GM19035 (cell line): ENCODE measurements around the gene ERCC3.
"Not testable (repeated sequence)": the region's sequence is repeated elsewhere in the genome, so short reads cannot be mapped to it uniquely, and the experiment has no call there.

ENCODE experiments used
- ATAC-seq: cut with Tn5 transposase; IDR thresholded peaks from one replicate; pipeline ENCODE4 v1.9.1; 2021; ENCODE audit not compliant: unreplicated experiment

ERCC3 gene

GRCh38 chr2:127279781-127280180, 14.2 kb downstream of the ERCC3 start:
- no peak for ATAC-seq

- ATAC-seq: no peak
Observed at GRCh38 chr2:127278959-127279358, 15.0 kb downstream of the ERCC3 start.

GRCh38 chr2:127277028-127277427, 16.9 kb downstream of the ERCC3 start:
- peak; percentile 50 for ATAC-seq

GRCh38 chr2:127275789-127276188, 18.2 kb downstream of the ERCC3 start:
- no peak for ATAC-seq

- ATAC-seq: no peak
Observed at GRCh38 chr2:127275356-127275755, 18.6 kb downstream of the ERCC3 start.

GRCh38 chr2:127270663-127271062, 23.3 kb downstream of the ERCC3 start:
- ATAC-seq: no peak

GRCh38 chr2:127261804-127262406, 32.0 kb downstream of the ERCC3 start:
- no peak for ATAC-seq

GRCh38 chr2:127259355-127259754, 34.6 kb downstream of the ERCC3 start:
- no peak for ATAC-seq

- ATAC-seq: no peak
Observed at GRCh38 chr2:127256866-127257265, 37.1 kb downstream of the ERCC3 start.

GRCh38 chr2:127256381-127256780, 37.6 kb downstream of the ERCC3 start:
- ATAC-seq: no peak

GRCh38 chr2:127255721-127256120, 38.2 kb downstream of the ERCC3 start:
- no peak for ATAC-seq

- ATAC-seq: no peak
Observed at GRCh38 chr2:127255146-127255545, 38.8 kb downstream of the ERCC3 start.

GRCh38 chr2:127254386-127254981, 39.5 kb downstream of the ERCC3 start:
- no peak for ATAC-seq

- not testable (repeated sequence) for ATAC-seq
Observed at GRCh38 chr2:127241184-127241583, 52.8 kb downstream of the ERCC3 start.

- ATAC-seq: no peak
Observed at GRCh38 chr2:127239395-127239794, 54.5 kb downstream of the ERCC3 start.

- not testable (repeated sequence) for ATAC-seq
Observed at GRCh38 chr2:127237768-127238167, 56.2 kb downstream of the ERCC3 start.

GRCh38 chr2:127235082-127235702, 58.8 kb downstream of the ERCC3 start:
- no peak for ATAC-seq

GRCh38 chr2:127233710-127234109, 60.2 kb downstream of the ERCC3 start:
- ATAC-seq: no peak

- ATAC-seq: no peak
Observed at GRCh38 chr2:127231130-127231865, 62.6 kb downstream of the ERCC3 start.

GRCh38 chr2:127229555-127229954, 64.4 kb downstream of the ERCC3 start:
- no peak for ATAC-seq

GRCh38 chr2:127228102-127228501, 65.8 kb downstream of the ERCC3 start:
- ATAC-seq: no peak

- ATAC-seq: not testable (repeated sequence)
Observed at GRCh38 chr2:127227264-127227660, 66.7 kb downstream of the ERCC3 start.
